Measurements from ENCODE around the gene PCBP3.

The PCBP3 gene

GRCh38 chr21:45887120-45887611 lies 243.6 kb downstream of the PCBP3 start:
- Histone ChIP-seq H3K9ac (no peak overlapping the region), H3K4me2 (no peak overlapping the region), H3K36me3 (ENCODE audit: insufficient read depth) (no peaks in the 10 kb centered on the region), H3K4me3 (IDR thresholded peaks at IDR 0.05; ENCODE audit: insufficient read depth, low read depth, low read length) (no peak overlapping the region), H3K79me2 (ENCODE audit: insufficient read depth, low read depth) (no peaks in the 10 kb centered on the region), H3K4me1 (ENCODE audit: low read depth, poor library complexity, severe bottlenecking) (no peaks in the 10 kb centered on the region), H2AFZ (ENCODE audit: low read depth) (no peak overlapping the region), H4K20me1 (ENCODE audit: insufficient read depth) (no peaks in the 10 kb centered on the region), H3K27me3 (ENCODE audit: insufficient read depth, low read depth) (peaks cover 74% of the 10 kb centered on the region), H3K27ac (no peak overlapping the region)
- no peak for TF ChIP-seq CTCF (conservative IDR thresholded peaks at IDR 0.05; ENCODE audit: low read depth, low read length)

DNA sequence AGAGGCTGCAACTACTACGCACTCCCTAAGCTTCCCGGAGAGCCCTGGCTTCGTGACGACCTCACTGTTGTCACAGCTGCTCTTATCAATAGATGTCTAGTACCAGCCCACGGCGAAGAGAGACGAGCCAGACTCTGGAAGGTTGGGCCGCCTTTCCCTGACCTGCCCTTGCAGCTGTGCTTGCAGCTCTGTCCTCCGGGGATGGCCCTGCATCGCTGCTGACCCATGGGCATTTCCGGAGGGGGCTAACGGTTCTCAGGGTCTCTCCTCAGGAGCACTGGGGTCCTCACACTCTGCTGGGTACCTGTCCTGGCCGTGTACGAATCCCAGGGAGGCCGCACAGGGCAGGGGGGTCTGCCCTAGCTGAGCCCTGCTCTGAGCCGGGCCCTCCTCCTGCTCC lies 244.3 kb downstream of the PCBP3 start:
- no peaks in the 10 kb centered on the region for H4K20me1 ChIP-seq (ENCODE audit: insufficient read depth)
- H3K4me1 ChIP-seq (ENCODE audit: low read depth, poor library complexity, severe bottlenecking), result no peaks in the 10 kb centered on the region

DNA sequence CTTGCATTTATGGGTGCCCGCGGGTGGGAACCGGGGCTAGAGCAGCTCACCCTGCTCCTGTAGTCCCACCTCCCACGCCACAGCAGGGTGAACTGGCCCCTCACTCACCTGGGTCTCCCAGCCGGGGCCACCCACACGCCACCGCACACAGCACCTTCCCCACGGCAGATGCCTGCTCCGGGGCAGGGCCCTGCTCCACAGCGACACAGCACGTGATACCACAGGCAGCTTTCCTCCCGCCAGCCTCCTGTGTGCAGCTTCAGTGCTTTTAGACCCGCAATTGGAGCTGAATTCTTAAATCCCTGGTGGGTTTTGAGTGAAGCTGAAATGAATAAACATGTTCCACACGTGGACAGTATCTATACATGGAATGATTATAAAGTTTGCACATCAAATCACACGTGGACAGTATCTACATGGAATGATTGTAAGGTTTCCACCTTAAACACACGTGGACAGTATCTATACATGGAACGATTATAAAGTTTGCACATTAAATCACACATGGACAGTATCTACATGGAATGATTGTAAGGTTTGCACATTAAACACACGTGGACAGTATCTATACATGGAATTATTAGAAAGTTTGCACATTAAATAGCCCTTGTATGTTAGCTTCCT lies 245.0 kb downstream of the PCBP3 start:
- peaks cover 67% of the 10 kb centered on the region for H3K27me3 ChIP-seq (ENCODE audit: insufficient read depth, low read depth)
- no peak overlapping the region for H3K4me2 ChIP-seq
- no peak overlapping the region for H3K4me3 ChIP-seq (IDR thresholded peaks at IDR 0.05; ENCODE audit: insufficient read depth, low read depth, low read length)
- H3K9ac ChIP-seq, result no peak overlapping the region
- H3K4me1 ChIP-seq (ENCODE audit: low read depth, poor library complexity, severe bottlenecking), result no peaks in the 10 kb centered on the region
- H4K20me1 ChIP-seq (ENCODE audit: insufficient read depth), result no peaks in the 10 kb centered on the region
- H2AFZ ChIP-seq (ENCODE audit: low read depth), result no peak overlapping the region
- no peaks in the 10 kb centered on the region for H3K36me3 ChIP-seq (ENCODE audit: insufficient read depth)
- no peak overlapping the region for H3K27ac ChIP-seq
- H3K79me2 ChIP-seq (ENCODE audit: insufficient read depth, low read depth), result no peaks in the 10 kb centered on the region
- TF ChIP-seq CTCF (conservative IDR thresholded peaks at IDR 0.05; ENCODE audit: low read depth, low read length), result no peak

More for the DNA sequence above, 244.3 kb downstream of the PCBP3 start:
- Histone ChIP-seq H3K27ac (no peak overlapping the region), H3K79me2 (ENCODE audit: insufficient read depth, low read depth) (no peaks in the 10 kb centered on the region), H3K9ac (no peak overlapping the region), H3K4me2 (no peak overlapping the region), H3K27me3 (ENCODE audit: insufficient read depth, low read depth) (peaks cover 71% of the 10 kb centered on the region), H3K36me3 (ENCODE audit: insufficient read depth) (no peaks in the 10 kb centered on the region), H2AFZ (ENCODE audit: low read depth) (no peak overlapping the region), H3K4me3 (IDR thresholded peaks at IDR 0.05; ENCODE audit: insufficient read depth, low read depth, low read length) (no peak overlapping the region)
- TF ChIP-seq CTCF (conservative IDR thresholded peaks at IDR 0.05; ENCODE audit: low read depth, low read length), result no peak

DNA sequence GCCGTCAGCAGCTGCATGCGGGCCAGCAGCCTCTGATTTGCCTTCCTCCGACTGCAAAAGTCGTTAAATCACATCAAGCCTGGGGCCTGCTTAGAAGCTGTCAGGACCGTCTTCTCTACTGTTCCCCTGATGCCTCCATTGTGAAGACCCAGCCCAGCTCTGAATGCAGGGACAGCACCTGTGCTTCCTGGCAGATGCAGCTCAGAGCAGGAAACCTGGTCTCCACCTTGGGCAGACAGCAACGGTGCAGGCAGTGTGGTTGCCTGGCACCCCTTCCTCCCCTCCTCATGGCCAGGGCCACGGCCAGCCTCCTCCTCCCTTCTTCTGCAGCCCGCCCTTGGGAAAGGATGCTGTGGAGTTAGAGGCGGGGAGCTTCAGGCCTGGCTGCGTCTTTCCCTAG lies 245.7 kb downstream of the PCBP3 start:
- no peak overlapping the region for H3K4me2 ChIP-seq
- H3K4me3 ChIP-seq (IDR thresholded peaks at IDR 0.05; ENCODE audit: insufficient read depth, low read depth, low read length), result no peak overlapping the region
- H3K36me3 ChIP-seq (ENCODE audit: insufficient read depth), result no peaks in the 10 kb centered on the region
- H3K27me3 ChIP-seq (ENCODE audit: insufficient read depth, low read depth), result peaks cover 63% of the 10 kb centered on the region
- H3K27ac ChIP-seq, result no peak overlapping the region
- H3K9ac ChIP-seq, result no peak overlapping the region
- H4K20me1 ChIP-seq (ENCODE audit: insufficient read depth), result no peaks in the 10 kb centered on the region
- no peak for TF ChIP-seq CTCF (conservative IDR thresholded peaks at IDR 0.05; ENCODE audit: low read depth, low read length)
- H3K79me2 ChIP-seq (ENCODE audit: insufficient read depth, low read depth), result no peaks in the 10 kb centered on the region
- H2AFZ ChIP-seq (ENCODE audit: low read depth), result no peak overlapping the region
- no peaks in the 10 kb centered on the region for H3K4me1 ChIP-seq (ENCODE audit: low read depth, poor library complexity, severe bottlenecking)
